ENCODE data around the gene RPN2.

- no peak for TF ChIP-seq CTCF (IDR thresholded peaks at IDR 0.05)
- no peak for TF ChIP-seq POLR2A (IDR thresholded peaks at IDR 0.05)
These were observed 57.3 kb downstream of the RPN2 start for GRCh38 chr20:37236462-37236861.

All from right lobe of liver (tissue), 4 donors.